K562 (cell line): ENCODE measurements around the gene GABRB1. TPM values are rescaled to one million over a fixed set of nuclear protein-coding genes. Genes with fewer than 3 reads are reported as not detected.

Experiments
- ATAC-seq: fragments of 200-7000 bp; cut with Tn5 transposase; 3 replicates; pipeline ENCODE4 v1.9.1; 2020; ENCODE audit warnings: moderate library complexity
- BruUV-seq: library from RNA; stranded (reverse); fragments of 400-500 nt; replicated peaks from 2 replicates; lab custom pipeline; 2021; lab: Mats Ljungman, UMichigan
- CTCF ChIA-PET: fragments of 300-600 bp; formaldehyde crosslinking; extraction: SDS; loops from one replicate; lab custom pipeline; 2021; ENCODE audit warnings: low intra/inter-chr PET ratio; lab: Yijun Ruan, JAX
- POLR2A ChIA-PET: fragments of 300-600, 350-650 bp; sonication (Branson Sonifier 250); formaldehyde crosslinking; extraction: SDS; loops from one replicate; lab custom pipeline; 2021; ENCODE audit warnings: antibody characterized with exemption, inconsistent platforms; lab: Yijun Ruan, JAX
- DNase-seq, 4 experiments: peaks; one replicate each; pipeline versions ENCODE4 v3.0.0 to v3.0.0-alpha.2; 2011 to 2018; ENCODE audit warnings: low spot score in 3 of 4, mixed read lengths in 3 of 4; ENCODE audit errors: extremely low read depth in 1 of 4
- FAIRE-seq: peaks from 2 replicates; lab custom pipeline; 2011; peaks lifted over from hg19 to GRCh38; lab: Jason Lieb, UNC
- H2AFZ ChIP-seq: 2 replicates; pipeline ENCODE4 v1.6.0; 2011; ENCODE audit warnings: low read depth, low read length, control low read depth, inconsistent platforms
- H3K27ac ChIP-seq: fragments of 200-600 bp; 3 replicates; pipeline ENCODE4 v1.8.0; 2011; ENCODE audit warnings: low read depth, mild to moderate bottlenecking, control low read depth, inconsistent platforms, low read length, moderate library complexity, mixed read lengths; ENCODE audit errors: extremely low read depth
- H3K27me3 ChIP-seq, 2 experiments: fragments of 300-600 bp in 1 of 2; 2 replicates in 1 of 2; 3 replicates in 1 of 2; pipeline versions ENCODE4 v1.6.0 to v1.8.0; 2011; ENCODE audit warnings: inconsistent platforms in 2 of 2, low read length in 2 of 2, mild to moderate bottlenecking in 1 of 2, mixed read lengths in 1 of 2, moderate library complexity in 1 of 2; ENCODE audit not compliant: control insufficient read depth in 2 of 2, insufficient read depth in 2 of 2
- H3K36me3 ChIP-seq: fragments of 300-600 bp; 3 replicates; pipeline ENCODE4 v1.8.0; 2011; ENCODE audit warnings: mild to moderate bottlenecking, low read length, inconsistent platforms; ENCODE audit not compliant: control insufficient read depth, insufficient read depth
- H3K4me1 ChIP-seq, 2 experiments: fragments of 200-600 bp in 1 of 2; replicated peaks in 1 of 2; 2 replicates in 1 of 2; 3 replicates in 1 of 2; pipeline versions ENCODE4 v1.5.1 to v1.8.0; 2011; ENCODE audit warnings: inconsistent platforms in 2 of 2, low read length in 2 of 2, mild to moderate bottlenecking in 1 of 2, mixed read lengths in 1 of 2, moderate library complexity in 1 of 2; ENCODE audit not compliant: control insufficient read depth in 2 of 2, insufficient read depth in 2 of 2
- H3K4me2 ChIP-seq: 2 replicates; pipeline ENCODE4 v1.6.1; 2011; ENCODE audit warnings: low read length, control low read depth, inconsistent platforms, mixed read lengths; ENCODE audit not compliant: insufficient read depth
- H3K4me3 ChIP-seq: fragments of 200-600 bp; sonication (generic), shearing (Covaris generic); 2 replicates; pipeline ENCODE4 v1.5.1; 2016; ENCODE audit warnings: control low read depth, inconsistent platforms
- H3K79me2 ChIP-seq: fragments of 200-600 bp; 3 replicates; pipeline ENCODE4 v1.8.0; 2011; ENCODE audit warnings: low read length, inconsistent platforms; ENCODE audit not compliant: control insufficient read depth, insufficient read depth
- H3K9ac ChIP-seq, 2 experiments: 2 replicates each; pipeline versions ENCODE4 v1.6.0 to v1.6.1; 2011; ENCODE audit warnings: low read depth in 2 of 2, low read length in 2 of 2, control low read depth in 1 of 2, inconsistent platforms in 1 of 2, mild to moderate bottlenecking in 1 of 2, mixed read lengths in 1 of 2; ENCODE audit not compliant: insufficient read depth in 1 of 2
- H3K9me1 ChIP-seq: one replicate; pipeline ENCODE4 v1.6.0; 2011; ENCODE audit warnings: inconsistent platforms, mild to moderate bottlenecking, low read length, moderate library complexity; ENCODE audit not compliant: control insufficient read depth, insufficient read depth
- H3K9me3 ChIP-seq: replicated peaks from 2 replicates; pipeline ENCODE4 v1.5.1; 2011; ENCODE audit warnings: low read depth, low read length, inconsistent platforms; ENCODE audit not compliant: control insufficient read depth, insufficient read depth
- H4K20me1 ChIP-seq: replicated peaks from 2 replicates; pipeline ENCODE4 v1.6.1; 2011; ENCODE audit warnings: low read length, inconsistent platforms, mixed read lengths; ENCODE audit not compliant: control insufficient read depth, insufficient read depth
- FOXK2 ChIP-seq, 2 experiments: fragments of 450-650 bp; IDR thresholded peaks in 1 of 2; conservative IDR thresholded peaks in 1 of 2; 2 replicates each; pipeline ENCODE4 v1.6.1; 2016; ENCODE audit warnings: low read depth in 2 of 2, mild to moderate bottlenecking in 1 of 2
- SMC3 ChIP-seq: conservative IDR thresholded peaks from 2 replicates; pipeline ENCODE4 v1.6.1; 2011; ENCODE audit warnings: low read depth, low read length, improper control_type of control experiment; ENCODE audit not compliant: insufficient read depth
- ZSCAN32 ChIP-seq: fragments of 450-650 bp; formaldehyde crosslinking; IDR thresholded peaks from 2 replicates; pipeline ENCODE4 v1.4.0; 2020; ENCODE audit warnings: mild to moderate bottlenecking, moderate library complexity
- WGBS: fragments of 100-300 bp; shearing (Covaris generic); methylation state at CpG from one replicate; pipeline ENCODE4 v1.1.6; 2016; ENCODE audit warnings: low coverage, mixed read lengths; ENCODE audit not compliant: insufficient coverage; ENCODE audit errors: missing lambda C conversion rate; 5-methylcytosine and 5-hydroxymethylcytosine counted together
- in situ Hi-C: fragments of 300-500 bp; cut with MboI; formaldehyde crosslinking; loops from 4 replicates; pipeline ENCODE4 v1.15.0; 2018; ENCODE audit warnings: inconsistent platforms, mixed read lengths
- intact Hi-C: fragments of 100-400 bp; cut with micrococcal nuclease; formaldehyde crosslinking; loops from 2 replicates; pipeline ENCODE4 v1.14.2; 2022
- polyA plus RNA-seq, 8 experiments: library from polyadenylated mRNA; depleted of rRNA in 4 of 8; stranded (reverse) in 5 of 8; unstranded in 3 of 8; fragments of >200 nt; fragmentation: Nextera tagmentation in 2 of 8; fragmentation: Illumina TruSeq in 1 of 8; extraction: Ambion mirVana in 2 of 8; extraction: Trizol in 1 of 8; gene quantifications; 2 replicates each; pipeline versions ENCODE4 v1.2.1 to v1.2.3, GENCODE V29; 2011 to 2014; ENCODE audit warnings: inconsistent platforms in 1 of 8, missing spikeins in 1 of 8
- total RNA-seq, 7 experiments: library from RNA; depleted of rRNA in 6 of 7; stranded (reverse); fragments of >200 nt in 6 of 7; fragmentation: Illumina TruSeq in 2 of 7; extraction: Trizol in 2 of 7; gene quantifications; 2 replicates each; pipeline versions ENCODE4 v1.2.1 to v1.2.3, GENCODE V29; 2011 to 2021; ENCODE audit warnings: low replicate concordance in 1 of 7
- TF ChIP-seq, protein P1 (sequence below): fragments of 250-450 bp; sonication (Bioruptor Pico); IDR thresholded peaks from 2 replicates; pipeline ENCODE4 v1.4.0; 2020; ENCODE audit warnings: mild to moderate bottlenecking
- TF ChIP-seq, protein P2 (sequence below): sonication (generic); formaldehyde crosslinking; IDR thresholded peaks from 2 replicates; pipeline ENCODE4 v1.8.0; 2022; ENCODE audit warnings: mild to moderate bottlenecking, missing genetic modification reagents

Gene GABRB1
- total and polyA plus RNA-seq, 9 of the 15 experiments (the other 6 are each of a cell fraction or from before 2014, with no cell fraction given), result not detected

GRCh38 chr4:47120783-47121182 is 89.4 kb downstream of the GABRB1 start:
- WGBS, result 0% methylated on average over 1 of the region's 1 CpG
- CTCF ChIA-PET, result no interaction called here

More at GRCh38 chr4:47120783-47121182, 89.4 kb downstream of the GABRB1 start:
- no peak for ATAC-seq
- Histone ChIP-seq H3K9ac (no peak overlapping the region), H3K36me3 (no peaks in the 10 kb centered on the region), H3K27ac (no peak overlapping the region), H3K9me1 (no peaks in the 10 kb centered on the region), H3K4me1 (no peaks in the 10 kb centered on the region), H3K27me3 (no peaks in the 10 kb centered on the region), H3K9me3 (no peaks in the 10 kb centered on the region), H2AFZ (no peak overlapping the region), H3K4me2 (no peak overlapping the region), H3K79me2 (no peaks in the 10 kb centered on the region), H4K20me1 (no peaks in the 10 kb centered on the region), H3K4me3 (no peak overlapping the region)
- no peak for FAIRE-seq
- intact Hi-C loops (loop anchor here (10.0 kb wide), 1 partner anchor 814 kb away; no protein-coding TSS in a partner anchor), in situ Hi-C loops (no loop called here)
- no peak for DNase-seq
- POLR2A ChIA-PET, result no interaction called here
- TF ChIP-seq, protein P1, sequence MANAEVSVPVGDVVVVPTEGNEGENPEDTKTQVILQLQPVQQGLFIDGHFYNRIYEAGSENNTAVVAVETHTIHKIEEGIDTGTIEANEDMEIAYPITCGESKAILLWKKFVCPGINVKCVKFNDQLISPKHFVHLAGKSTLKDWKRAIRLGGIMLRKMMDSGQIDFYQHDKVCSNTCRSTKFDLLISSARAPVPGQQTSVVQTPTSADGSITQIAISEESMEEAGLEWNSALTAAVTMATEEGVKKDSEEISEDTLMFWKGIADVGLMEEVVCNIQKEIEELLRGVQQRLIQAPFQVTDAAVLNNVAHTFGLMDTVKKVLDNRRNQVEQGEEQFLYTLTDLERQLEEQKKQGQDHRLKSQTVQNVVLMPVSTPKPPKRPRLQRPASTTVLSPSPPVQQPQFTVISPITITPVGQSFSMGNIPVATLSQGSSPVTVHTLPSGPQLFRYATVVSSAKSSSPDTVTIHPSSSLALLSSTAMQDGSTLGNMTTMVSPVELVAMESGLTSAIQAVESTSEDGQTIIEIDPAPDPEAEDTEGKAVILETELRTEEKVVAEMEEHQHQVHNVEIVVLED, result no peak
- TF ChIP-seq ZSCAN32 (no peak), FOXK2 (conservative IDR thresholded peaks at IDR 0.05 in 1 of 2, IDR thresholded peaks at IDR 0.05 in 1 of 2; ENCODE audit: low read depth in 2 of 2) (no peak), SMC3 (no peak)
- TF ChIP-seq, protein P2, sequence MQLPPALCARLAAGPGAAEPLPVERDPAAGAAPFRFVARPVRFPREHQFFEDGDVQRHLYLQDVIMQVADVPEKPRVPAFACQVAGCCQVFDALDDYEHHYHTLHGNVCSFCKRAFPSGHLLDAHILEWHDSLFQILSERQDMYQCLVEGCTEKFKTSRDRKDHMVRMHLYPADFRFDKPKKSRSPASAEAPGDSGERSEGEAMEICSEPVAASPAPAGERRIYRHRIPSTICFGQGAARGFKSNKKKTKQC (CRISPR knock-in tag), result no peak
- no TSS peak for BruUV-seq
